ENCODE data around the gene PCSK4. TPM values are rescaled to one million over a fixed set of nuclear protein-coding genes. Genes with fewer than 3 reads are reported as not detected.

PCSK4 gene
- total RNA-seq, 2 experiments from 2014 or later, result 1.5 to 2.7 TPM

DNA sequence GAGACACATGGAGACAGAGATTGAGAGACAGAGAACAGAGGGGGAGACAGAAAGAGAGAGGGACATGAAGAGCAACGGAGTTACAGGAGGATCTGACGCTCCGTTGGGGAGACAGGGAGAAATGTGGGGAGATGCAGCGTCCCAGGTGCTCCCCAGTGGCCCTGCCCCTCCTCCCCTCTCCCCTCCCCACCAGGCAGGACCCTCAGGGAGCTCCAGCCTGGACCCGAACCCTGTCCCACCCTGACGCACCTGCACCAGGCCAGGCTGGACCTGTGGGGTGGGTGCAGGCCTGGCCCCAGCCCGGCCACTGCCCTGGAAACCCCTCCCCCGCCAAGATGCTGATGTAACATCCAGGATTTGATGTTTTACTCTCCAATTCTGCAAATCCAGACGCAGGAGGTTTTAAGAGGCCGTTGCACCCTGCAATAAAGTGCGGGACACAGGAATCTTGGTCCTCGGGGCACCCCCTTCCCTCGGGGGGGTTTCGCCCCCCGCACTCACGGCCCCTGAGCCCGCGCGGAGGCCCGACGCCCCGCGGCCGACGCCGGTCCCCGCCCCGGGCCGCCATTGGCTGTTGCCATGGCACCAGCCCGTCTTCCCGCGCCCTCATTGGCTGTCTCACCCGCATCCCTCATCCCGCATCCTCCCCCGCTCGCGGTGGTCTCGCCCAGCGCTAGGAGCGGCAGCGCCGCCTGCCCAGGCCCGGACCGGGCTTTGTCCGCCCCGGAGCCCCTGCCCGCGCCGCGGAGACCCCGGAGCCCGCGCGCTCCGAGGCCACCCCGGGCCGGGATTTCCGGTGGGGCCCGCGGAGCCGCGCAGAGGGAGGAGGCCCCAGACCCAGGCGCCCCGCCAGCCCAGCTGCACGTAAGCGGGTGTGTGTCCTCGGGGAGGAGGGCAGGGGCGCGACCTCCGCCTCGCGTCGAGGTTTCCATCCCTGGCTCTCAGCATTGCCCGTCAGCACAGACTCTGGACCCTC lies 40.4 kb downstream of the PCSK4 start, which contains the start of gene APC2:
TSS of gene APC2 (plus strand) at position 655 of the 976 bp plus-strand sequence. CDS start 2,881 bp downstream, outside the sequence.
- ChIA-PET POLR2A (no interaction called here), CTCF (interaction anchor here (0.6 kb wide), 1 partner anchor 65 kb away, joined by 4 read pairs; no protein-coding TSS in a partner anchor)
- H3K27ac Mint-ChIP-seq, result no peak within 1 kb of the TSS
- DNase-seq, result no peak
- no peaks in the 10 kb centered on the region for H3K9me3 Mint-ChIP-seq
- no peaks in the 10 kb centered on the region for H3K36me3 Mint-ChIP-seq
- peak within 1 kb of the TSS; percentile 3 for H3K4me3 Mint-ChIP-seq
- peaks cover 50% of the 10 kb centered on the region for H3K27me3 Mint-ChIP-seq
- peaks cover 17% of the 10 kb centered on the region for H3K4me1 Mint-ChIP-seq (ENCODE audit: low read depth)
- intact Hi-C loops (cut with micrococcal nuclease), result loop anchor here (5.0 to 10.0 kb wide), 2 partner anchors 63 to 315 kb away; partner anchors contain the start of gene ADAMTSL5

DNA sequence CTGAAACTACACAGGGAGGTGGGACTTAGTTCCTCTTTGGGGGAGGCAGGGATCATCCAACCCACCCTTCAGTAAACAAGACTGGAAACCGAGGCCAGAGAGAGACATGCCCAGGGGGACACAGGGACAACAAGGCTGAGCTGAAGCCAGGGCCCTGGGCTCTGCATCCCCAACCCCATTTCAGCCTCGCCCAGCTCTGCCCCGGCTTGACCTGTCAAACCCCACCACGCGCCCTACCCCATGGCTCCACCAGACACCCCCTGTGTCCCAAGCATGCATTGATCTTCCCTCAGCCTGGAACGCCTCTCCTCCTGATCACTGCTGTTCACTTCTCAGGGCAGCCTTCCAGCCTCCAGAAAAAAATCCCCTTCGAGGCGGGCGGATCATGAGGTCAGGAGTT lies 42.2 kb downstream of the PCSK4 start:
- Mint-ChIP-seq H3K27ac (peak overlapping the region; percentile 9), H3K9me3 (no peaks in the 10 kb centered on the region), H3K27me3 (peaks cover 44% of the 10 kb centered on the region), H3K4me3 (no peak overlapping the region), H3K36me3 (no peaks in the 10 kb centered on the region), H3K4me1 (ENCODE audit: low read depth) (peaks cover 15% of the 10 kb centered on the region)
- ChIA-PET CTCF (interaction anchor here (1.3 kb wide), 1 partner anchor 18 kb away, joined by 5 read pairs; no protein-coding TSS in a partner anchor), POLR2A (no interaction called here)
- no peak for DNase-seq
- intact Hi-C loops (cut with micrococcal nuclease), result loop anchor here (5.0 kb wide), 1 partner anchor 64 kb away; the partner anchor contains the start of gene ADAMTSL5

DNA sequence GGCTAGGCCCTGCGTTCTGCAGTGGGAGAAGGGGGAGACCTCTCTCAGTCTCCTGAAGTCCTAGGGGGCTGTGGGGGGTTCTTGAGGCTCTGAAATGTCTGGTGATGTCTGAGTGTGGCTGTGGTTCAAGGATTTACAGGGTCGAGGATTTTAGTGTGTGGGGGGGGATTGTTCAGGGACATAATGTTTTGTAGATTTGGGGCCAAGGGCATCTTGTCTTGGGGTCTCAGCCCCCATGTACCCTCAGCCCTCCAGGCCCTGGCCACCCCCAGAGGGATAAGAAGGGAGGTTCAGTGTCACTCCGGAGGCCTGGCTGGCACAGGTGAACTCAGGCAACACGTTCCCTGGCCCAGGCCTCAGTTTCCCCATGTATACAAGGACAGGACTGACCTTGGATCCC lies 42.6 kb downstream of the PCSK4 start:
- ChIA-PET POLR2A (interaction anchor here (0.8 kb wide), 1 partner anchor 178 kb away, joined by 3 read pairs; the partner anchor contains the start of gene CIRBP), CTCF (interaction anchor here (1.3 kb wide), 1 partner anchor 18 kb away, joined by 5 read pairs; no protein-coding TSS in a partner anchor)
- Mint-ChIP-seq H3K9me3 (no peaks in the 10 kb centered on the region), H3K4me1 (ENCODE audit: low read depth) (peaks cover 15% of the 10 kb centered on the region), H3K4me3 (peak overlapping the region; percentile 5), H3K27ac (no peak overlapping the region), H3K36me3 (peaks cover 3% of the 10 kb centered on the region), H3K27me3 (peaks cover 39% of the 10 kb centered on the region)
- DNase-seq, result no peak
- intact Hi-C loops (cut with micrococcal nuclease), result loop anchor here (5.0 kb wide), 1 partner anchor 65 kb away; the partner anchor contains the start of gene ADAMTSL5

DNA sequence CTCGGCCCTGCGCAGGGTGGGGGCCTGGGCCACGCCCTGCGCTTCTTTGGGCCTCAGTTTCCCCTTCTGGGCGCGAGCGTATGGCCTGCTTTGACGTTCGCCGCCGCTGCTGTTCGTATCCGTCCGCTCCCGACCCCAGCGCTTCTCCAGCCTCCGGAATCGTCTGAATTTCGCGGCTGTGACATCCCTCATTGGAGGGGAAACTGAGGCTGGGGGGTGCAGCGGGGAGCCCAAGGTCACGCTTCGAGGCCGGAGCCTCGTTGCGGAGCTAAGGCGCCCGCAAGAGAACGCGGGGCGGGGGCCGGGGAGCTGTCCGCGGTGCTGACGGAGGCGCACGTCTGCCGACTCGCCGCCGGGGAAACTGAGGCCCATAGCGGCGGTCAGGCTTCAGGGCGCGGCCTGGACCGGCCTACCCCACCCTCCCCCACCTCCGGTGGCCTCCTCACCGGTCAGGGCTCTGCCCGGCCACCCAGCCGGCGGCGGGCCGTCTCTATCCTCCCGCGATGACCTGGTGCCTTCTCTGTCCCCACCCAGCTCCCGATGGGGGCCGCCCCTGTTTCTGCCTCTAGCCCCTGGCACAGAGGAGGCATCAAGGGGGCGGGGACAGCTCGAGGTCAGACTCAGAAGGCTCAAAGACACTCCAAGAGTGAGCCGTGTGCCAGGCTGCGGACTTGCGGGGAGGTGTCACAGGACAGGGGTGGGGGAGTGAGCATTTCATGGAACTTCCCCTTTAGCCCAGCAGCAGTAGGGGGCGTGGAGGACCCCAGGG lies 43.3 kb downstream of the PCSK4 start:
- intact Hi-C loops (cut with micrococcal nuclease), result loop anchor here (5.0 kb wide), 1 partner anchor 65 kb away; the partner anchor contains the start of gene ADAMTSL5
- CTCF ChIA-PET, result interaction anchor here (0.8 kb wide), 1 partner anchor 19 kb away, joined by 4 read pairs; no protein-coding TSS in a partner anchor
- Mint-ChIP-seq H3K9me3 (no peaks in the 10 kb centered on the region), H3K4me3 (peak overlapping the region; percentile 5), H3K36me3 (peaks cover 9% of the 10 kb centered on the region), H3K4me1 (ENCODE audit: low read depth) (peaks cover 20% of the 10 kb centered on the region), H3K27me3 (peaks cover 35% of the 10 kb centered on the region), H3K27ac (no peak overlapping the region)
- no peak for DNase-seq
- POLR2A ChIA-PET, result interaction anchor here (0.8 kb wide), 1 partner anchor 178 kb away, joined by 3 read pairs; the partner anchor contains the start of gene CIRBP

DNA sequence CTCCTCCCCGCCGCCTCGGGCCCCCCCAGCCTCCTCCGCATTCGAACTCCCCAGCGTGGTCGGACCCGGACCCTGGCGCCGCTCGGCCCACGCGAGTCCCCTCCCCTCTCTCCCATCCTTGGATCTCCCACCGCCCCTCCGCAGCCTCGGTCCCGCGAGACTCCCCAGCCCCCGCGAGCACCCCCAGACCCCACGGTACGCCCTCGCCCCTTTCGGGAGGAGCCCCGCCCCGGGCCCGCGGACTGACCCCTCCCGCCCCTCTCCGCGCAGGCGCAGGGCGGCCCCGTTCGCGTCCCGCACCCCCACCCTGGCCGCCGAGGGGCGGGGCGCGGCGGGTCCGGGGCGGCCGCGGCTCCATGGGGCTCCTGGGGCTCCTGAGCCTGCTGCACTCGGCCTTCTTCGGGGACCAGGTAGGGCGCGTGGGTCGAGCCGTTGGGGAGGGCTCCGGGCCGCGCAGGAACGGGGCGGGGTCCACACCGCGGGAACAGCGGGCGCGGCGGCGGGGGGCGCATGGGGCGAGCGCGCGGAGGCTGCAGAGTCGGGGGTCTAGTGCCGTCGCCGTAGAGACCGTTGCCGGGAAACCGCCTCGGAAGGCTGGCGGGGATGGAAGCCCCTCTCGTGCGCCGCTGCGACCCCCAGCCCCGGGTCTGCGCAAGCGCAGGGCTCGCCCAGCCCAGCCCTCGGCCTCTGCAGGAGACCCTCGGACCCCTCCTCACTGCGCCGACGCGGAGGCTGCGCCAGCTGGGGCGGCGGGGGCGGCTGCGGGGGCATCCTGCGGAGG lies 44.0 kb downstream of the PCSK4 start:
- no peak for DNase-seq
- peaks cover 17% of the 10 kb centered on the region for H3K36me3 Mint-ChIP-seq
- H3K27me3 Mint-ChIP-seq, result peaks cover 29% of the 10 kb centered on the region
- POLR2A ChIA-PET, result no interaction called here
- peaks cover 26% of the 10 kb centered on the region for H3K4me1 Mint-ChIP-seq (ENCODE audit: low read depth)
- CTCF ChIA-PET, result interaction anchor here (0.8 to 2.9 kb wide), 11 partner anchors 8 to 202 kb away, joined by 3 to 20 read pairs (median 5); no protein-coding TSS in a partner anchor
- H3K4me3 Mint-ChIP-seq, result no peak overlapping the region
- no peak overlapping the region for H3K27ac Mint-ChIP-seq
- no peaks in the 10 kb centered on the region for H3K9me3 Mint-ChIP-seq
- intact Hi-C loops (cut with micrococcal nuclease), result loop anchor here (5.0 kb wide), 1 partner anchor 66 kb away; the partner anchor contains the start of gene ADAMTSL5

DNA sequence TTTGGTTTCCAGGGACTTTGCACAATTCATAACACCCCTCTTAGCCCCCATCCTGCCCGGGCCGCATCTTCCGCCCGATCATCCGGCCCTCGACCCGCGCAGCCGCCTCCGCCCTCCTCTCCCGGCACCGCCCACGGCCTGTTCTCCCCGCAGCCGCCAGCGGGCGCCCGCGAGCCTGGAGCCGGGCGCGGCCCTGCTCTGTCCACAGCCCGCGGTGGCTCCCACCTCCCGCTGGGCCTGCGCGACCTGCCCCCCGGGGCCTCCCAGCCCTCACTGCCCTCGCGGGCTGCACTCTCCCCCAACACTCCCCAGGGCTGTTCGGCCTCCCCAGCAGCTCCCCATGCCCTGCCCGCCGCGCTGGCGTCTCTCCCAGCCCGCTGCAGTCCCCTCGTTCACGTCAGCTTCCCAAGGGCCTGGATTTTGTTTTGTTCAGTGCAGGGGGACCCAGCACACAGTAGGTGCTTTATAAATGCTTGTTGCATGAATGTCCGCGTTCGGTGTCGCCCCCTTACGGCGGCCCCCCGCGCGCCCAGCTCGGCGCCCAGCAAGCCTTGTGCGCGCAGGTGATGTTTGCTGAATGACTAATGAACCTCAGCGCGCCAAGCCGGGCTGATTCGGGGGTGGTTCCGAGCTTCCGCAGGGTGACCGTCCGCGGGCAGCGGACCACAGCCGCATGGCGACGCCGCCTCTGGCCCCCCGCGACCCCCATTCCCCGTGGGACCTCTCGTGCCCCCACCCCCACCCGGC lies 44.8 kb downstream of the PCSK4 start:
- ChIA-PET CTCF (interaction anchor here (0.8 to 2.9 kb wide), 16 partner anchors 9 to 202 kb away, joined by 3 to 20 read pairs (median 3); no protein-coding TSS in a partner anchor), POLR2A (interaction anchor here (0.6 to 1.0 kb wide), 3 partner anchors 23 to 639 kb away, joined by 3 to 5 read pairs (median 4); no protein-coding TSS in a partner anchor)
- intact Hi-C loops (cut with micrococcal nuclease), result loop anchor here (5.0 kb wide), 1 partner anchor 67 kb away; the partner anchor contains the start of gene ADAMTSL5
- Mint-ChIP-seq H3K4me1 (ENCODE audit: low read depth) (peaks cover 32% of the 10 kb centered on the region), H3K27me3 (peaks cover 21% of the 10 kb centered on the region), H3K27ac (no peak overlapping the region), H3K36me3 (peaks cover 25% of the 10 kb centered on the region), H3K4me3 (peak overlapping the region; percentile 61), H3K9me3 (no peaks in the 10 kb centered on the region)
- DNase-seq, result peak; percentile 86

DNA sequence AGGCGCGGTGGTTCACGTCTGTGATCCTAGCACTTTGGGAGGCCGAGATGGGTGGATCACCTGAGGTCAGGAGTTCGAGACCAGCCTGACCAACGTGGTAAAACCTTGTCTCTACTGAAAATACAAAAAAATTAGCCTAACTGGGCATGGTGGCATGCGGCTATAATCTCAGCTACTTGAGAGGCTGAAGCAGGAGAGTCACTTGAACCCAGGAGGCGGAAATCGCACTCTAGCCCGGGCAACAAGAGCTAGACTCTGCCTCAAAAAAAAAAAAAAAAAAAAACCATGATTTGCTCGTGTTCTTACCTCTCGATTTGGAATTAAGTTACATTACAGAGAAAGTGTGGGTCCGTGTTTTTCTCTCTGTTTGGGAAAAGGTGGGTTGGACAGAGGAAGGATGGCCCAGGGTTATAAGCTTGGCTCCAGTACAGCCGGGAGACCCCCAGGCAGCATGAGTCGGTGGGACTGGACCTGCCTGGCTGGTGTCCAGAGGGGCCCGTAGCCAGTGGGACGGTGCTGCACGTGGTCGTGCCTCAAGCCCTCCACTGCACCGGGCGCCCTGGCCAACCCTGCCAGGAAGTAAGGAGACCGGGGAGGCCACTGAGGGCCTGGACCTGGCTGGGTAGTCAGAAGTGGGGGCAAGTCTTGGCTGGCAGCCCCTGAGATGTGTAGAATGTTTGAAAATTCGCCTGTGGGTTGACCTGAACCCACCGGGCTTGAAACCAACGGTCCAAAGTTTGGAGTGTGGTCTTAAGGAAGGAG lies 48.3 kb downstream of the PCSK4 start:
- Mint-ChIP-seq H3K9me3 (no peaks in the 10 kb centered on the region), H3K27ac (no peak overlapping the region), H3K4me1 (ENCODE audit: low read depth) (peaks cover 44% of the 10 kb centered on the region), H3K4me3 (peak overlapping the region; percentile 32), H3K27me3 (no peaks in the 10 kb centered on the region), H3K36me3 (peaks cover 44% of the 10 kb centered on the region)
- no peak for DNase-seq
- POLR2A ChIA-PET, result no interaction called here
- intact Hi-C loops (cut with micrococcal nuclease), result no loop called here
- CTCF ChIA-PET, result interaction anchor here (1.1 kb wide), 1 partner anchor 162 kb away, joined by 3 read pairs; no protein-coding TSS in a partner anchor

DNA sequence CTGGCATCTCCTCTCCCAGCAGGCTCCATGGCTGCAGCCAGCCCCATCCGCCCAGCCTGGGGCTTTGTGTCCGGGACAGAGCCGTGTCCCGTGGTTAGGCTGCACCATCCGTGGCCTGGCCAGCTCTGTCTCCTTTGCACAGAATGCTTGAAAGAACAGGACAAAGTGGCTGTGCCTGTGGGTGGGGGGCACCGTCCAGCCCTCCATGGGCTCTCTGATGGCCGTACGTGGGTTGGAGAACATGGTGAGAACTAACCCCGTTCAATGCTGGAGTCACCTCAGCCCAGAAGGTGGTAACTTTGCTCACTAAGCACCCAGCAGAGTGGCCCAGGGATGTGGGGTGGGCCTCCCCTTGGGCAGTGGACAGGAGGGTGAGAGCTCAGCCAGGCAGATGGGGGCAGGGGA lies 49.1 kb downstream of the PCSK4 start:
- ChIA-PET CTCF (no interaction called here), POLR2A (interaction anchor here (0.7 to 1.4 kb wide), 2 partner anchors 30 to 65 kb away, joined by 4 to 5 read pairs; no protein-coding TSS in a partner anchor)
- no peak for DNase-seq
- Mint-ChIP-seq H3K4me1 (ENCODE audit: low read depth) (peaks cover 44% of the 10 kb centered on the region), H3K9me3 (no peaks in the 10 kb centered on the region), H3K27me3 (no peaks in the 10 kb centered on the region), H3K36me3 (peaks cover 44% of the 10 kb centered on the region), H3K4me3 (peak overlapping the region; percentile 99), H3K27ac (peak overlapping the region; percentile 23)
- intact Hi-C loops (cut with micrococcal nuclease), result no loop called here

DNA sequence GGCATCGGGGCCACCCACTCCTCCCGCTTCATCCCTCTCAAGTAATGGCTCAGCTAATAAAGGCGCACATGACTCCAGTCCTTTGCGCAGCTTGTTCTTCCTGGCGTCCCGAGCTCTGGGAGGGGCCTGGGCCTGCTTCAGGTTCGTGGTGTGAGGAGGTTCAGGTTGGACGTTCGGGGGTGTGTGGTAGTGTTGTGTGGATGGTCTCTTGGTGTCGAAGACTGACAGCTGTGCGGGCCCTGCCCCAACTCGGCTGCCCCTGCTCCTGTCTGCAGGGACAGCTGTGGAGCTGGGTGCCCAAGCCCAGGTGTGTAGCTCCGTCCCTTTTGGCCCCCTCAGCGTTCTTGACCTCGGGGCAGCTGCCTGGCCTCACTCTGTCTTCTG lies 49.7 kb downstream of the PCSK4 start:
- CTCF ChIA-PET, result no interaction called here
- DNase-seq, result no peak
- peak overlapping the region; percentile 99 for H3K4me3 Mint-ChIP-seq
- H3K27ac Mint-ChIP-seq, result peak overlapping the region; percentile 56
- peaks cover 43% of the 10 kb centered on the region for H3K4me1 Mint-ChIP-seq (ENCODE audit: low read depth)
- H3K36me3 Mint-ChIP-seq, result peaks cover 44% of the 10 kb centered on the region
- intact Hi-C loops (cut with micrococcal nuclease), result no loop called here
- POLR2A ChIA-PET, result interaction anchor here (1.4 kb wide), 1 partner anchor 30 kb away, joined by 4 read pairs; no protein-coding TSS in a partner anchor
- no peaks in the 10 kb centered on the region for H3K9me3 Mint-ChIP-seq
- H3K27me3 Mint-ChIP-seq, result no peaks in the 10 kb centered on the region
